ENCODE measurements around the gene GPR157. TPM values are rescaled to one million over a fixed set of nuclear protein-coding genes. Genes with fewer than 3 reads are reported as not detected.
"Not testable (repeated sequence)": the region's sequence is repeated elsewhere in the genome, so short reads cannot be mapped to it uniquely, and the experiment has no call there.

GPR157 gene
- total RNA-seq, 2 donors from 2014 or later = 10.3 to 13.0 TPM

DNA sequence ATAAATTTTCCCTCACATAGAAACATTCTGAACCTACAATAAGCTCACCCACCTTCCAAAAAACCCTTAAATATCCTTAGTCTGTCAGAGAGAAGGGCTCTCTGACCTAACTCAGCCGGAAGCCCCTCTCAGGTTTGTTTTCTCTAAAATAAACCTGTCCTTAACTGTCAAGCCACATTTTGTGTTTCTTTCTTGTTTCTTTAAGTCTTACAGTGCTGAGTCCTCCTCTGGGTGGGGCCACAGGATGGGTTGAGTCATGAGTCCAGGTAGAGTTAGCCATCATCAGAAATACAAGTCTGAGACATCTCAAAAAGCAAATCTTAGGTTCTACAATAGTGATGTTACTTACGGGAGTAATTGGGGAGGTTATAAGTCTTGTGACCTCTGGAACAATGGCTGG lies 33.1 kb downstream of the GPR157 start:
- no peak overlapping the region for H3K27ac ChIP-seq

DNA sequence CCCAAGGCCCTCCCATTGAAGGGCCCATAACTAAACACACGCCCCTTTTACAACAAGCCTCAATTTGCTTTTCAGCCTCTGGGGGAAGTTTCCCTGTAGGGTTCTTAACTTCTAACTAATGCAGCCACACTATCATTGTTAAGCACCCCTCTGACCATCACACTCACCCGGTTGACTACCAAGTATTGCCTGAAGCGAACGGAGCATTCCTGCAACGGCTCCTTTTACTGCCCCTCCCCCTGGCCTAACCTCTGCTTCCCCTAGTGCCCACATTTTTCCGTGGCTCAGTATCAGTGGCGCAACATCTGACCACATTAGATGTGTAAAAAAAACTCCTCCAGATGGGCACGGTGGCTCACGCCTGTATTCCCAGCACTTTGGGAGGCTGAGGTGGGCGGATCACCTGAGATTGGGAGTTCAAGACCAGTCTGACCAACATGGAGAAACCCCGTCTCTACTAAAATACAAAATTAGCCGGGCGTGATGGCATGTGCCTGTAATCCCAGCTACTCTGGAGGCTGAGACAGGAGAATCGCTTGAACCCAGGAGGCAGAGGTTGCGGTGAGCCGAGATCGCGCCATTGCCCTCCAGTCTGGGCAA lies 34.8 kb downstream of the GPR157 start:
- not testable (repeated sequence) for H3K27me3 ChIP-seq; H3K27ac ChIP-seq; DNase-seq (ENCODE audit: low spot score); H3K36me3 ChIP-seq; H3K4me1 ChIP-seq; H3K4me3 ChIP-seq; H3K9me3 ChIP-seq

More for the DNA sequence above, 33.1 kb downstream of the GPR157 start:
- Histone ChIP-seq H3K36me3 (no peaks in the 10 kb centered on the region), H3K9me3 (peaks cover 0 to 5% of the 10 kb centered on the region in 2 donors), H3K4me1 (no peaks in the 10 kb centered on the region), H3K4me3 (no peak overlapping the region), H3K27me3 (no peaks in the 10 kb centered on the region)
- TF ChIP-seq, protein P1, sequence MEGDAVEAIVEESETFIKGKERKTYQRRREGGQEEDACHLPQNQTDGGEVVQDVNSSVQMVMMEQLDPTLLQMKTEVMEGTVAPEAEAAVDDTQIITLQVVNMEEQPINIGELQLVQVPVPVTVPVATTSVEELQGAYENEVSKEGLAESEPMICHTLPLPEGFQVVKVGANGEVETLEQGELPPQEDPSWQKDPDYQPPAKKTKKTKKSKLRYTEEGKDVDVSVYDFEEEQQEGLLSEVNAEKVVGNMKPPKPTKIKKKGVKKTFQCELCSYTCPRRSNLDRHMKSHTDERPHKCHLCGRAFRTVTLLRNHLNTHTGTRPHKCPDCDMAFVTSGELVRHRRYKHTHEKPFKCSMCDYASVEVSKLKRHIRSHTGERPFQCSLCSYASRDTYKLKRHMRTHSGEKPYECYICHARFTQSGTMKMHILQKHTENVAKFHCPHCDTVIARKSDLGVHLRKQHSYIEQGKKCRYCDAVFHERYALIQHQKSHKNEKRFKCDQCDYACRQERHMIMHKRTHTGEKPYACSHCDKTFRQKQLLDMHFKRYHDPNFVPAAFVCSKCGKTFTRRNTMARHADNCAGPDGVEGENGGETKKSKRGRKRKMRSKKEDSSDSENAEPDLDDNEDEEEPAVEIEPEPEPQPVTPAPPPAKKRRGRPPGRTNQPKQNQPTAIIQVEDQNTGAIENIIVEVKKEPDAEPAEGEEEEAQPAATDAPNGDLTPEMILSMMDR (IDR thresholded peaks at IDR 0.05) = no peak
- no peak for DNase-seq (ENCODE audit: low spot score)

DNA sequence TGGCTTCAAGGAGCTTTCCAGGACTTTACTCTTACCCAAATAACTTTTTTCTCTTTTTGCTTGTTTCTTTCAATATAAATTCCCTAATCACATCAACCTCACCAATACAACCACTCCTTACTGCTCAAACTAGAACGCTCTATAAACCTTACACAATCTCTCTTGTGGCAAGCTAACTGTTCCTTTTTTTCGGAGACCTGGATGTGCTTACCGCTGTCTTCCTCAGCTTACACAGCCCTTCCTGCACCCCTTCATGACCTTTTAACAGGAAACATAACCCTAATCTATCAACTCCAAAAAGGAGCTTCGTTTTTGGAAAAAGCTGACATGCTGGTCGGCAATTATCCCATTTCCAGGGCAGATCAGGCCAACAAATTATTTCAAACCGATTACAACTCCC lies 35.3 kb downstream of the GPR157 start:
- H3K27me3 ChIP-seq = no peaks in the 10 kb centered on the region
- TF ChIP-seq, protein P1 (IDR thresholded peaks at IDR 0.05) = no peak
- DNase-seq (ENCODE audit: low spot score) = no peak
- H3K9me3 ChIP-seq = peaks cover 0 to 5% of the 10 kb centered on the region in 2 donors
- no peaks in the 10 kb centered on the region for H3K36me3 ChIP-seq
- no peak overlapping the region for H3K4me3 ChIP-seq
- H3K4me1 ChIP-seq = no peaks in the 10 kb centered on the region
- H3K27ac ChIP-seq = no peak overlapping the region

DNA sequence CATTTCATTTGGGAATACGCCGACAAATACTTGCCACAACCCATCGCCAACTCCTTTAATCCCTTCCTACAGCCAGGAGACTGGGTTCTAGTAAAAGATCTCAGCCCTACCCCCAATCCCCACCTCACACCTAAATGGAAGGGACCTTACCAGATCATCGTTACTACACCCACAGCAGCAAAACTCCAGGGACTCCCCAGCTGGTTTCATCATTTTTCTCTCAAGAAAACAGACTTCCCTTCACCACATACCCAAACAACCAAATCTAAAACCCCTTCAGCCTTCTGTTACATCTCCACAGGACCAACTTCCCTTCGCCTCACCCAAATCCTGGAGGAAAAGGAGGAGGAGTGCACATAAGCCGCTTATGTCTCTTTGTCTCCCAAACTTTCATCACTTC lies 35.8 kb downstream of the GPR157 start:
- no peak for DNase-seq (ENCODE audit: low spot score)
- H3K4me1 ChIP-seq = no peaks in the 10 kb centered on the region
- H3K27ac ChIP-seq = no peak overlapping the region
- TF ChIP-seq, protein P1 (IDR thresholded peaks at IDR 0.05) = no peak
- H3K4me3 ChIP-seq = no peak overlapping the region
- H3K36me3 ChIP-seq = no peaks in the 10 kb centered on the region
- H3K27me3 ChIP-seq = no peaks in the 10 kb centered on the region
- peaks cover 0 to 5% of the 10 kb centered on the region in 2 donors for H3K9me3 ChIP-seq

DNA sequence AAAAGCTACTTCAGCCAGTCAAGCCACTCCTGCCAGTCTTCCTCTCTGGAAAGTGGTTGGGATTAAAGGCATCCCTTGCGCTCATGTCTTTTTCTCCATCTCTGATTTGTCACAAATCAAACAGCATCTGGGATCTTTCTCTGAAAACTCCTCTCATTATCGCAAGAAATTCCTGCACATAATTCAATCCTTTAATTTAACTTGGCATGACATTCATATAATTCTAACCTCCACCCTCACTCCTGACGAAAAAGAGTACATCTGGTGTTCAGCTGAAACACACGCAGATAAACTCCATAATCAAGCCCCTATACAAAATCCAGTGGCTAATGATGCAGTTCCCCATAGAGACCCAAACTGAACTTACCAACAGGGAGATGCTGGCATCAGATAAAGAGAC lies 40.1 kb downstream of the GPR157 start:
- Histone ChIP-seq H3K9me3 (no peaks in the 10 kb centered on the region), H3K36me3 (no peaks in the 10 kb centered on the region), H3K4me3 (no peak overlapping the region)

DNA sequence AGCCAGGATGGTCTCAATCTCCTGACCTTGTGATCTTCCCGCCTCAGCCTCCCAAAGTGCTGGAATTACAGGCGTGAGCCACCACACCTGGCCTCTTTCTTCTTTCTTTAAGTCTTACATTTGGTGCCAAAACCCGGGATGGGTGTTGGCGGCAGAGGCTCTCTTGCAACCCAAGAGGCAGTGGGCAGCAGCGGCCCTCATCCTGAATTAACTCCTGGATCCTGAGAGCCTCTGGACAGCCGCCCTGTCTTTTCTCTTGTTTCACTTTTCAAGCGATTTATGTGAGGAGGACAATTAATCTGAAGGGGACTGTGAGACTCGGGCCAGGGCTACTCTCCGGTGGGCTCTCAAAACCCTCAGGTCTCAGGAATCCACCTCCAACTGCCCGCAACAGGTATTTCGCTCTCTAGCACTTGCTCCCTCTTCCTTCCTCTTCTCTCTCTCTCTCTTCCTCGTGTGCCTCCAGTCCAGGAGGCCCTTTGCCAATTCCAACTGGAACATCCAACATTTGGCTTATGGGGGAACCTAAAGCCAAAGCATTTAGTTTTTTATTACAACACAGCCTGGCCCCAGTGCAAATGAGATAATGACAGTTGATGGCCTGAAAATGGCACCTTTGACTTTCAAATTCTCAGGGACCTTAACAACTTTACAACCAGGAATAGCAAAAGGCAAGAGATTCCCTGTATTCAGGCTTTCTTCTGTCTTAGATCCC lies 41.3 kb downstream of the GPR157 start:
- Histone ChIP-seq H3K4me3 (no peak overlapping the region), H3K27me3 (no peaks in the 10 kb centered on the region), H3K27ac (no peak overlapping the region), H3K9me3 (no peaks in the 10 kb centered on the region), H3K36me3 (no peaks in the 10 kb centered on the region), H3K4me1 (peaks cover 0 to 15% of the 10 kb centered on the region in 2 donors)
- DNase-seq (ENCODE audit: low spot score) = no peak
- TF ChIP-seq, protein P1 (IDR thresholded peaks at IDR 0.05) = no peak

More for the DNA sequence above, 40.1 kb downstream of the GPR157 start:
- Histone ChIP-seq H3K27me3 (no peaks in the 10 kb centered on the region), H3K4me1 (peaks cover 0 to 15% of the 10 kb centered on the region in 2 donors), H3K27ac (no peak overlapping the region)
- TF ChIP-seq, protein P1 (IDR thresholded peaks at IDR 0.05) = no peak
- DNase-seq (ENCODE audit: low spot score) = no peak
